NCI-H2107 (cell line): ENCODE measurements around the gene TC2N.
"Not testable (repeated sequence)": the region's sequence is repeated elsewhere in the genome, so short reads cannot be mapped to it uniquely, and the experiment has no call there.

Experiments used
- DNase-seq: peaks from one replicate; lab custom pipeline; 2025; lab: John Stamatoyannopoulos, UW

Gene TC2N

DNA sequence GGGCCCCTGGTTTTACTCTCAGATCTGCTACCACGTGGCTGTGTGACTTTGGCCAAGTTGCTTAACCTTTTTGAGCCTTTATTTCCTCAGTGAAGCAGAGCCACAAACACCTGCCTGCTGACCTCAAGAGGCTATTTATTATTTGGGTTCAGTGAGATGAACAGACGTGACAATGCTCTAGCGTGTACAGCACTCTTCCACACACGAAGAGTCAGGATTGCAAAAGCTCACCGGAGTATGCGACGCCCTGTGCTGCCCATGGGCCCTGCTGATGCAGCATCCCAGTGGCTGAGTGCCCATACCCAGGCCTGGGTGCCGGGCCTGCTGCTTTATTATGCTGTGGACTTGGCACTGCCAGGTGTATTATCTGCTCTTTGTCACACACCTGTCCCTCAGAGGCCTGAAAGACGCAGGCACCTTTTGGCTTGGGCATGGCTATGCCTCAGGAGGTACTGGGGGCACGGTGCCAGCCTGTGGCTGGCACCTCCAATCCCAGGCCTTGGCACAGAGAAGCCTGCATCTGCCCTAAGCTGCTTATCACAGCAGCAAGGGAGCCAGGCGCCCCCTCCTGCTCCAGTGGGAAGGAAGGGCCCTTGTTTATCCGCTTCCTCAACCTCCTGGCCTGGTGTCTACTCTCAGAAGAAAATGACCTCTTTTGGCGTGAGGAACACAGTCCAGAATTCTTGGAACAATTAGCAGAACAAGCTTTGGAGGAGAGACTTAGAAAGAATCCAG is 22.3 kb upstream of the TC2N start:
- no peak for DNase-seq

DNA sequence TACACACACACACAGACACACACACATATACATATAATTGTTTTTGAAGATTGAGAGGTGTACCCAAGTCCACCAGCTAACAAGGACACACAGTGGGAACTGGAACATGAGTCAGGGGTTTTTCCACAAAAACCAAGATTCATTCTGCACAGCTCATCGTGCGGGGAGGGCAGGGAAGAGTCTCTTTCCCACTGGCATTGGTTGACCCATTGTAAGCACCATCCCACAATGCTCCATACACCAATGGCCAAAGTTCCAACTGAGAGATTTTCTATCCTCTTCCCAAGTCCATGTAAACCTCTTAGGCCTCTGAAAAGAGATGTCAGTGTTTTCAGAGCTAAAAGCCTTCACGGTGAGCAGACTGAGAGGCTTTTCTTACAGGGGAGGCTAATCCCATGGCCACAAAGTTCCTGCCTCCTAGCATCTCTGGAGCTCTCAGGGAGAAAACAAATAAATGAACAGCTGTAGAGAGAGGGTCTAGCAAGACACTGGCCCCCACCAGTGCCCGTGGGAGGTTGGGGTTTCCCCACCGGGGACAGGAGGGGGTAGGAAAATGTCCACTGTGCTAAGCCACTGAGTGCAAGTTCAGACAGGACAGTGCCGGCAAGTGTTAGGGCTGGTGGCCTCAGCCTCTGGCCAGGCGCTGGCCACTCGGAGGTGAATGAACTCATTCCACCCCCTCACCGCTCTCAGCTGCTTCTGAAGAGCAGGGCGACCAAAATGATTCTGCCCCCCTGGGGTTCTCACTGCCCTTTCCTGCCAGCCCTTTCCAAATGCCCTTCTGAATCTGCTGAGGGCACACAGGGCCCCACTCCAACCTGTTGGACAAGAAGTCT is 21.5 kb upstream of the TC2N start:
- no peak for DNase-seq

DNA sequence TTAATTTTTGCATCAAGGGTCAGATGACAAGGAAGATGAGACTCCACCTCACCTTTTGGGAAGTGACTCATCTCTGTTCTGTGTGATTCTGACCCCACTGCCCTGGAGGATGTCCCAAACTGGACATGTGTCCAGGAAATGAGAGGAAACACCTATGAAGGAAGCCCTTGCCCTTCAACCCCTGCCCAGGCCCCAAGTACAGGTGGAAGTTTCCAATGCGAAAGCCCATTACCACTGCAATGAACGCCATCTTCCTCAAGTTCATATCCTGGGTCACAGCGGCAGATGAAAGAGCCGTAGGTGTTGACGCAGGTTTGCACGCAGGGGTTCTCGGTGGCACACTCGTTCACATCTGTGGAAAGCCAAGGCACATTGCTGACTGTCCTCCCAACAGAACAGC is 19.6 kb upstream of the TC2N start:
- DNase-seq, result no peak

DNA sequence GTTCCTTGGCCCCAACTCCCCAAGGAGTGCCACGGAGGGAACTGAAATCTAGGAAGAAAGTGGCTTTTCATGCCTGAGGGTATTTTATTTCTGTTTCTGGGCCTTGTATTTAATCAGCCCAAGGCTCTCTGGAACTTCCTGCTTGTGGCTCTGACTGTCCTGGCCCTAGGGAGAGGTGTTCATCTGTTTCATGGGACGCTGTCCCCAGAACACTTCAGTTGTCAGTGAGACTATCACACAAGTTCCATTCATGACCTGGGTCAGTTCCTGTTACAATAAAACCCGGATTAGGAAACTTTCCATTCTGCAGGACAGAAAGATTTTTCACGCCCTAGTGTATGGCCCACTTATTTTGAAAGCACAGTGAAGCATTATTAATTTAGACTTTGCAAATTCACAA is 18.5 kb upstream of the TC2N start:
- no peak for DNase-seq

DNA sequence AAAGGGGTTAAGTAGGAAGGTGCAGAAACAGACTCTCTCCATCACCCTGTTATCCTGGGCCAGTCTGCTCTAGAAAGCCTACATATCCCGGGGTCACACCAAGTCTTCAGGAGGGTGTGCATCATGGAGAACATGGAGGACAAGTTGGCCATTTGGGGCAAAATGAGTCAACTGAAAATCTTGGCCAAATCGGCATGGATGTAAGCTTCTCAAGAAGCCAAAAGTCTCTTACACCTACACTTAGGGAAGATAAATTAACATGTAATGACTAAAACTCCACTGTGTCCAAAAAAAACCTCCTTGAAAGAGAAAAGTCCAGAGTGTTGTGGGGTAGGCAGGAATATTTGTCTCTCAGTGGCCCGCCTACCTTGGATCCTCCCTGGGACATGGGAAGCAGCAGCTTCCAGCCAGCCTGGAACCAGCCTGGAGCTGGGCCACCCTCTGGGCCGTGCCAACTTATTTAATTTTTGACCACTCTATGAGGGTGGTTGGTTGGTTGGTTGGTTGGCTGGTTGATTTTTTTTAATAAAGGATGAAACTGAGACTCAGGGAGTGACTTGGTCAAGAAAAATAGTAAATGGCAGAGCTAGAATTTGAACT is 17.9 kb upstream of the TC2N start:
- no peak for DNase-seq

DNA sequence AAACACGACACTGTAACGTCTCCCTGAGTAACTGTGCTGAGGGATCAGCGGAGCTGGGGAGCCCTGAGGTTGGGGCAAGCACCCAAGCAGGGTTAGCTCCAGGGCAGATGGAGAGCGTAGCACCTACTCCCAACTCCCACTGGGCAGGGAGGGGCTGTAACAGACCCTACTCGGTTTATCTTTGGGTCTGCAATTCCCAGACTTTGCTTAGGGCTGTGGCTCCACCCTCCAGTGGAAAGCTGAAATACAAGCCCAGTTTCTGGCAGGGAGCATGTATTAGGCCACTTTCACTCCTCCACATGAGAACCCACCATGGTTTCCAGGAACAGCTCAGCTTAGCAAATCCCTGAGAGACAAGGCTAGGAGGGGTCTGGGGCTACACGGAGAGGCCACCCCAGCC is 17.3 kb upstream of the TC2N start:
- DNase-seq, result no peak

DNA sequence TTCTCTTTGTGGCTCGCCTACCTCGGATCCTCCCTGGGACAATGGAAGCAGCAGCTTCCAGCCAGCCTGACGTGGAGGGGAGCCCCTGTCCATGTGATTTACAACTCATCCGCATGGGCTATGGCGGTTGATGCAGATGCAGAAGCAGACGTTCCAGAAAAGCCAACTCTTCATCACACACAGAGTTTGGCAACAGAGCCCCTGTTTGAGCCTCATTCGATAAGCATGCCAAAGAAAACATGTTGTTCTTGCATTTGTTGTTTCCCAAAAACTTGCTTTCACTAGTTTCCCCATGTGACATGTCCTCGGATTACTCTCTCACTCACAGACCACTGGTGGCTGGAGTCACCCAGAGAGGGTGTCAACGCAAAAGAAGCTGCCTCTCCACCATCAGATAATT is 16.4 kb upstream of the TC2N start:
- DNase-seq, result no peak

DNA sequence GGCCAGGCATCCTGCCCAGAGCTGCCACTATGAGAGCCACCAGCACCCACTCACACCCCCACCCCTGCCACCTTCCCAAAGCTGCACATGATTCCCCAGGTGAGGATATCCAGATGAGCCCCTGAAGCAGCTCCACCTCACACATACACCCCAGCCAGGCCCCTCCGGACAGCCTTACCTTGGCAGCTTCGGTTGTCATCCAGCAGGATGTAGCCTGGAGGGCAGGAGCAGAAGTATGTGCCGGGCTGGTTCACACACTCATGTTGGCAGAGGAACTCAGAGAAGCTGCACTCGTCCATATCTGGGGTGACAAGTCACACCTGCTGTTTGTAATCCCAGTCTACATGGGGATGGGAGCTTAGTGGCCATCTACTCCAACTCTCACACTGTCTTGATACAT is 15.4 kb upstream of the TC2N start:
- no peak for DNase-seq

DNA sequence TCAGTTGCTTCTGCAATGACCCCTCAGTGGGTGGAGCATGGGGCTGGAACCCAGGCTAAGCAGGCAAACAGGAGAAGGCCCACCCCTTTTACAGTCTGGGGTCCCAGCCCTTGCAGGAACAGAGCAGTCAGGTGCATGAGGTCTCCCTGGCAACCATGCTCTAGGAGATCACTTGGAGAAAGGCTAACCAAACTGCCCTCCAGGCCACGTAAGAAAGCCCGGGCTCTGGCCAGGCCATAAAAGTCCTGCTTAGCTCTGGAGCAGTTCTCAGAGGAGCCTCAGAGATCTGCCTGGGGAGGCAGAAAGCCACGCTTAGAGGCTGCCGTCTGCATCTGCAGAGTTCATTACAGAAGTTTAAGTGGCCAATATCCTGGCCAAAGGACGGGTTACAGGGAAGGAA is 15.0 kb upstream of the TC2N start:
- no peak for DNase-seq

DNA sequence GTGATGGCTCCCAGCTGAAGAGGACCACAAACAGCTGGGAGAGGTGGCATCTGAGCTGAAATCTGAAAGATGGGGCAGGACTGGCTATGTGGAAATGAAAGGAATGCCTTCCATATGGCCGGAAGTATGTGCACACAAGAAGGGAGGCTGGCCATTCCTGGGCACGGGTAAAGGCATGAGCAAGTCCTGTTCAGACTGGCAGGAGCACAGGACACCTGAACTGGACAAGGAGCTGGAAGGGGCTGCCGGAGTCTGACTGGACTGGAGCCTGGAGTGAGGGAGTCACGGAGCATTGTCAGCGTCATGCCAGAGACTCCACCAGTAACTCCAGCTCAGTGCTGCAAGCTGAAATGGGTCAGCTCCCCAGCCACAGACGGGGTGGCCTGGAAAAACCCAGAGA is 11.9 kb upstream of the TC2N start:
- DNase-seq, result no peak

DNA sequence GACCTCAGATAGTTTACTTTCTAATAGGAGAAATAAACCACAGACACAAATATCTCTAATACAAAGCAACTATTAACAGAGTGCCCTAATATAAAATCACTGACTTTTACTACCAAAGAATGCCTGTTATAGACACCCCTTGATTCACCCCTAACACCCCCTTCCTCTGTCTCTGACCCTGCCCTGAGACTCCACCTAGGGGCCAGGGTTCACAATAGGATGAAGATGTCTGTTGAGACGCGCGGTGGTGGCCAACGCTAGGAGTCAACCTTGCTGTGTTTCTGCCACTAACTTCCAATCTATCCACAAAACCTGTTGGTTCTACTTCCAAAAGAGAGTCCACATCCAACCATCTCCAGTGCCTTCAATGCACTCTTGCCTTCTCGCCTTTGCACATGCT is 10.9 kb upstream of the TC2N start:
- DNase-seq, result no peak

DNA sequence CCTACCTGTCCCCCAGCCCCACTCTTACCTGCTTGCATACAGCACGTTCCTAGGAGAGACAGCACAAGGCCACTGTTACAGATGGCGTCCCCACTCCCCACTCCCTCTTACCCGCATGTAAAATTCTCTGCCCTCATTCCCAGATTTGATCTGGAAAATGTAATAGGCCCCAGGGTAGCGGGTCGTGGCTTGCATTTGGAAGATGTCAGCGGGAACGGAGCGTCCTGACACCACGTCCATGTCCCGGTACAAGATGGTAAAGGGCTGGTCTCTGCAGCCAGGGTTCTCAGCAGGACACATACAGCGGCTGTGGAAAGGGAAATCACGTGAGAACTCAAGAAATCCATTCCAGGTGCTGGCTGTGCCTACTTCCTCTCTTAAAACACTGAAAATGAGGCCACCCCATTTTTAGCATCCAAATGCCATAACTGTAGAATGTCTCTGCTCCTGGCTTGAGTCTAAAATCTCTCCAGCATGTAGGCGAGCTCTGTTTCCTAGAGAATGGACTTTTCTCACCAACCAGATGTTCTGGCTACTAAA is 10.1 kb upstream of the TC2N start:
- no peak for DNase-seq

DNA sequence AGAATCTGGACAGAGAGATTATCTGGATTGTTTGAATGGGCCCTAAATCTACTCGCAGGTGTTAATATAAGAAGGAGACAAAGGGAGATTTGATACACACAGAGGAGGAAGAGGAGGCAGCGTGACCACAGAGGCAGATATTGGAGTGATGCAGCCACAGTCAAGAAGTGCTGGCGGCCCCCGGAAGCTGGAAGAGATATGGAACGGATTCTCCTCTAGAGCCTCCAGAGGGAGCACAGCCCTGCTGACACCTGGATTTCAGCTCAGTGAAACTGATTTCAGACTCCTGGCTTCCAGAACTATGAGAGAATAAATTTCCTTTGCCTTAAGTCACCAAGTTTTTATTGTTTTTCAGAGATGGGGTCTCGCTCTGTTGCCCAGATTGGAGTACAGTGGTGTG is 9.2 kb upstream of the TC2N start:
- DNase-seq, result no peak

DNA sequence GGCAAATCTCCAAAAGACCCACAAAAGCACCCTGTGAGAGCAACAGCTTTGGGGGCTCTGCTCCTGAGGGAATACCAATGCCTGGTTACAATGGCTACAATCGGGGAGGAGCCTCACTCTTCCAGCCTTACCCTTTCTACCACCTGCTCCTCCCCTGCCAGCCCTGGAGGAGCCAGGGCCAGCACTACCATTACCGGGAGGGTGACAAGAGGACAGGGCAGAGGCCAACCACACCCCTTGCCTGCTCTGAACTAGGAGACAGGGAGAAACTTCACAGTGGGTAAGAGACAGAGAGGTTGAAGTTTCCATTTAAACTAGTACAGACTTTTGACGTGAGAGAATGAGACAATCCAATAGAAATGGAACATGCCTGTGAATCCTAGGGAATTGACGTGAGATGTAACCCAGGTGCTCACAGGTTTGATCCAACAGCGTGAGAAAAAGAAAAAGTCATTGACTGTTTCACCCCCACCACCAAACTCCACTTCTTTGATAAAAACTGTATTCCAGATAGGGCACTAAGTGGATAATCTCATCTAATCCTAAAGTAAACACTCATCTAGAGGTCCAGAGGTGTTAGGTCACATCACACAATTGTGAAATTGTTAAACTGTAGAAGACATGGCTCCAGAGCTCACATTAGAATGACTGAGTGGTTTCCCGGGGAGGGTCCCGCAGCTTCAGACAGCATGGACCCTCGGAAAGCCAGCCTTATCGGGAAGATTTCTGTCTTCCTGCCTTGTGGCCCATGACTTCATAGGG is 8.4 kb upstream of the TC2N start:
- DNase-seq, result no peak

DNA sequence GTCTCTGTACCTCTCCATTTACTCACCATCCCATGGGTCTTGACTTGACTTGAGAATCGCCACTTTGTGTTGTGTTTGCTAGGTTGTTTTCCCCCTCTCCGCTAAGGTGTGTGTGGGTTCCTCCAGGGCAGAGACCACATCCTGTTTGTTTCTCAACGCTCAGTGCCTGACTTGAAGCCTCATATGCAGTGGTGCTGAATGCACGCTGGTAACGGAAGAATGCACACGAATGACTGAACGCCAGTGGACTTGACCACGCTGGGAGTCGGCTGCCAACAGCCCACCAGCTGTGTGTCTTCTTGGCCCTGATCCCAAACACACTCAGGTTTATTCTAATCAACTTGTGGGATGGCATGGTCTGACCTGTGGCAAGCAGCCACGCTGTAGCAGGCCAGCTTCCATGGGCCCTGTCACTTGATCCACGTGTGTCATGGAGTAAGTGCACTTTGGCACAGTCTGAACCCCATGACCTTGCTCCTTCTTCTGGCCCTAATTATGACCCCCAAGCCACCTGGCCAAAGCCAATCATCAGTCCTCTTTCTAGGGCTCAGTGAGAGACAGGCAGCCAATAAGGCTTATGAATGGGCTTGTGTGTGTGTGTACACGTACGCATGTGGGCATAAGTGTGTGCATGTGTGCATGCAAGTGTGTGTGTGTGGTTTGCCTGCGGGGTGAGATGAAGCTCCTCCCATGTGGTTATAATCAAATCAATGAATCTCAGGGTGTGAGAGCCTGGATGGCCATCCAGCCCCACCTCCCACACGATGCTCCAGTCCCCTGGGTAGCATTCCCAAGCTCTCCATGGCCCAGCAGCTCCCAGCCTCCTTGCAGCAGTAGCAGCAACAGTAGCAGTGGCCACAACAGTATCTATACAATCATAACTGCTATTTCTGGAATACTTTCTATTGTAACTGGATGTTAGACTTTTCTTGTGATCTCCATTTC is 6.4 kb upstream of the TC2N start:
- DNase-seq, result no peak

DNA sequence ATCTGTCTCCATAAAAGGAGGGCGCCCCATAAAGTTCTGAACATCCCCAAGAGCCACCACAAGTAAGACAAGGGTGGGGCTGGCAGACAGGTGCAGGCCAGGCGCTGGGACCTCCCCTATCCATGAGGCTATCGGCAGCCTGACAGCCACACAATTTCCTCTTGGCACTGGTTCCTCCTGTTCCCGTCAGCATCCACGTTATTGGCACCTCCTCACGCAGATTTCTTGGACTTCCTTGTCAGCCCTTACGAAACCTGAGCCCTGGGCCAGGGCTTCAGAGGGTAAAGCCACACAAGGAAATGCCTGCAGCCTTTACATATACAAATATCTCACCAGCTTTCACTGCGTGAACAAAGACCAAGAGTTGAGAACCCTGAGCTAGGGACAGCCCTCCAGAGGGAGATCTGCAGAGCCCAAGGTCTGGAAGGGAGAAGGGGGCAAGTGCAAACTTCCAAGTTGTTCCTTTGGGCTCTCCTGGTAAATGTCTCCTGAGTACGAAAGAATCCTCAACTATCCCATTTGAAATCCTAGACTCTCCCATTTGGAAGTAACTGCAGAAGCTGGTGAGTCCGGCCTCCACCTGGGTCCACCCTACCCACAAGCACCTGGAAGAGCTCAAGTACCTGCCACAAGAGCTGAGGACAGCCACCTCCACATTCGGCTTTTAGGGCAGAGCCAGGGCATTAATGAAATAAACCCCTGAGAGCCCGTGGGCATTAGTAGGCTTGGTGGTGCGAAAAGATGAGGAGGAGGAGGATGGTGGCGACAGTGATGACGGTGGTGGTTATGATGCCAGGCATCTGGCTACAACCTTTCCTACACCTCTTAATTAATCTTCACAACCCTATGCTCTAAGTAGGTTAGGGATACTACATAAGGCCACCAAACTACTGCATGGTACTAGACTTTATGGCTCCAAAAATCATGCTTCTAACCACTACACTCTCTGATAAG is 5.5 kb upstream of the TC2N start:
- DNase-seq, result no peak

DNA sequence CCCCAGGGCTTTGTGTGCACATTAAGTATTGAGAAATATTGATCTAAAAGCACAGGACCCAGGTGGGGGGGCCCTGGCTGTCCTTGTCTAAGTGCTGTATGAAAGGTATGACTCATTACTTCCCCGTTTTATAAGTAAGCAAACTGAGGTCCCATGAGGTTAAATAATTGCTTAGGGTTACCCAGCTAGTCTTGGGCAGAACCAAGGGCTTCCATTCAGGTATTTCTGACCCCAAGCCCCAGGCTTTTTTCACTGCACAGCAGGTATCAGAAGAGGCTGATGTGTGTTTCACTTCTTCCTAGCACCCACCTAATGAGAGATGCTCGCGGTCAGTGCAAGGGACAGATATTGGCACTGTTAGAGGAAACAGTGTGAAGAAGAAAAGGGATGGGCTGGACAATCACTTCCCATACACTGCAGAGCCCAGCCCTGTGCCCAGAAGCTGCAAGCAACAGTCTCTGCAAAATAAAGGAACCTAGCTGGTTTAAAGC is 4.7 kb upstream of the TC2N start:
- DNase-seq, result no peak

DNA sequence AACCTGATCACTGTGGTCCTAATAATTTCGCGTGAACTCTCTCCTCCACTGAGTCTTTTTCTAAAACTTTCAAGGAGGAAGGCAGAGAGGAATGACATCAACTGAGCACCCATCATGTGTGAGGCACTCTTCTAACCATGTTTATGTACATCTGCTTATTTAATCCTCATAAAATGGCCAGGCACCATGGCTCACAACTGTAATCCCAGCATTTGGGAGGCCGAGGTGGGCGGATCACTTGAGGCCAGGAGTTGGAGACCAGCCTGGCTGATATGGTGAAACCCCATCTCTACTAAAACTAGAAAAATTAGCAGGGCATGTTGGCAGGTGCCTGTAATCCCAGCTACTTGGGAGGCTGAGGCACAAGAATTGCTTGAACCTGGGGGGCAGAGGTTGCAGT is 4.1 kb upstream of the TC2N start:
- DNase-seq, result not testable (repeated sequence)

DNA sequence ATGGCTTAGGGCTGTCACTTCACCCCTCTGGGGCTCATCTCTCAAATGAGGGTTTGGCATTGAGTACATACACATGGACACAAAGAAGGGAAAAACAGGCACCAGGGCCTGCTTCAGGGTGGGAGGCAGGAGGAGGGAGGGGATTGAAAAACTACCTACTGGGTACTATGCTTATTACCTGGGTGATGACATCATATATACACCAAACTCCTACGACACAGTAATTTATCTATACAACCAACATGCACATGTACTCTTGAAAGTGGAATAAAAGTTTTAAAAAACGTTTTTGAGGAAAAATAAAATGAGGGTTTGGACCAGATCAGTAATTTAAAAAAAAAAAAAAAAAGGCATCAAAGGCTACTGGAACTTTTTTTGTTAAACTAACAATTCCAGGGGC is 3.6 kb upstream of the TC2N start:
- no peak for DNase-seq

DNA sequence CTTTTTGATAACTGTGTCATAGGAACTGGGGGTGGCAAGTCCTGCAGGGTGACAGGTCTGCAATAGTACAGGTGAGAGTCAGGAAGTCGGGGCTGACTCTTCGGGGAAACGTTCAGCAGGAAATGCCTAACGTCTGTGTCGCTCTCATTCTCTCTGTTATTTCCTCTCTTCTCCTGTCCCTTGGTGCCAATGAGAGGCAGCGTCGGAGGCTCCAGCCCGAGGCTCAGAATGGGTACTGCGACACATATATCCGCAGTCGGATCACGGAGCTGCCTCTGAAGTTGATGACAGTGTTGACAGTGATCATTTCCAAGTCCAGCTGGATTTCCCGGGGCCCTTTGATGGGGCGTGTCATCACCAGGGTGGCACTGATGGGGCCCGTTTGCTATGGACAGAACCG is 2.7 kb upstream of the TC2N start:
- DNase-seq, result no peak
